Panc1 (cell line): ENCODE data around the gene PKLR.

Experiments
- CTCF ChIP-seq: fragments of 450-650 bp; IDR thresholded peaks from 2 replicates; pipeline ENCODE4 v1.5.1; 2017; ENCODE audit warnings: mild to moderate bottlenecking
- REST ChIP-seq, 2 experiments: IDR thresholded peaks; 2 replicates each; pipeline ENCODE4 v1.6.1; 2011 to 2012; ENCODE audit warnings: low read depth in 2 of 2, control low read depth in 1 of 2, low read length in 1 of 2, mild to moderate bottlenecking in 1 of 2, moderate library complexity in 1 of 2; ENCODE audit not compliant: insufficient read depth in 1 of 2

GRCh38 chr1:155256058-155256852 is 45.0 kb downstream of the PKLR start:
- TF ChIP-seq CTCF (no peak), REST (IDR thresholded peaks at IDR 0.05; ENCODE audit: insufficient read depth in 1 of 2, low read depth in 2 of 2, low read length in 1 of 2) (no peak)
